A549 (cell line): ENCODE data around the gene MOB2.

Experiments
- CEBPB ChIP-seq, 2 experiments: fragments of >200 bp in 1 of 2; sonication (Bioruptor Twin) in 1 of 2; formaldehyde crosslinking in 1 of 2; IDR thresholded peaks; 2 replicates each; pipeline ENCODE4 v1.6.1; 2012 to 2016
- FOXS1 ChIP-seq: fragments of 250-450 bp; sonication (Bioruptor Pico); IDR thresholded peaks from 2 replicates; pipeline ENCODE4 v1.5.0; 2020; ENCODE audit warnings: mild to moderate bottlenecking, moderate library complexity
- MAFK ChIP-seq: fragments of 450-650 bp; IDR thresholded peaks from 2 replicates; pipeline ENCODE4 v1.6.1; 2014; ENCODE audit not compliant: partially characterized antibody
- RAD21 ChIP-seq, 2 experiments: fragments of >200 bp in 1 of 2; sonication (Bioruptor Twin) in 1 of 2; formaldehyde crosslinking in 1 of 2; IDR thresholded peaks in 1 of 2; conservative IDR thresholded peaks in 1 of 2; 2 replicates in 1 of 2; 3 replicates in 1 of 2; pipeline ENCODE4 v1.6.1; 2012 to 2018; ENCODE audit warnings: inconsistent platforms in 1 of 2
- RARB ChIP-seq: fragments of 250-450 bp; sonication (Bioruptor Pico); IDR thresholded peaks from 2 replicates; pipeline ENCODE4 v1.8.0; 2021; ENCODE audit warnings: mild to moderate bottlenecking, moderate library complexity
- USF2 ChIP-seq: fragments of 450-650 bp; IDR thresholded peaks from 2 replicates; pipeline ENCODE4 v1.6.1; 2014; ENCODE audit warnings: antibody characterized with exemption
- ZFP36 ChIP-seq: fragments of 450-650 bp; IDR thresholded peaks from 2 replicates; pipeline ENCODE4 v1.6.1; 2014; ENCODE audit warnings: borderline replicate concordance; ENCODE audit not compliant: partially characterized antibody
- TF ChIP-seq, protein P1 (sequence below): fragments of 150-350 bp; IDR thresholded peaks from 2 replicates; pipeline ENCODE4 v1.6.1; 2014; ENCODE audit warnings: low read depth, mild to moderate bottlenecking, low read length
- TF ChIP-seq, protein P2 (sequence below): fragments of >200 bp; sonication (Bioruptor Twin); formaldehyde crosslinking; IDR thresholded peaks from 3 replicates; pipeline ENCODE4 v1.5.1; 2016

GRCh38 chr11:1498262-1498661 lies 11.7 kb upstream of the MOB2 start:
- TF ChIP-seq, protein P1, sequence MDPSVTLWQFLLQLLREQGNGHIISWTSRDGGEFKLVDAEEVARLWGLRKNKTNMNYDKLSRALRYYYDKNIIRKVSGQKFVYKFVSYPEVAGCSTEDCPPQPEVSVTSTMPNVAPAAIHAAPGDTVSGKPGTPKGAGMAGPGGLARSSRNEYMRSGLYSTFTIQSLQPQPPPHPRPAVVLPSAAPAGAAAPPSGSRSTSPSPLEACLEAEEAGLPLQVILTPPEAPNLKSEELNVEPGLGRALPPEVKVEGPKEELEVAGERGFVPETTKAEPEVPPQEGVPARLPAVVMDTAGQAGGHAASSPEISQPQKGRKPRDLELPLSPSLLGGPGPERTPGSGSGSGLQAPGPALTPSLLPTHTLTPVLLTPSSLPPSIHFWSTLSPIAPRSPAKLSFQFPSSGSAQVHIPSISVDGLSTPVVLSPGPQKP, result no peak
- TF ChIP-seq USF2 (no peak), MAFK (no peak), RAD21 (conservative IDR thresholded peaks at IDR 0.05 in 1 of 2, IDR thresholded peaks at IDR 0.05 in 1 of 2) (no peak), RARB (no peak), CEBPB (IDR thresholded peaks at IDR 0.05) (no peak), FOXS1 (CRISPR knock-in tag) (no peak), ZFP36 (no peak)
- TF ChIP-seq, protein P2, sequence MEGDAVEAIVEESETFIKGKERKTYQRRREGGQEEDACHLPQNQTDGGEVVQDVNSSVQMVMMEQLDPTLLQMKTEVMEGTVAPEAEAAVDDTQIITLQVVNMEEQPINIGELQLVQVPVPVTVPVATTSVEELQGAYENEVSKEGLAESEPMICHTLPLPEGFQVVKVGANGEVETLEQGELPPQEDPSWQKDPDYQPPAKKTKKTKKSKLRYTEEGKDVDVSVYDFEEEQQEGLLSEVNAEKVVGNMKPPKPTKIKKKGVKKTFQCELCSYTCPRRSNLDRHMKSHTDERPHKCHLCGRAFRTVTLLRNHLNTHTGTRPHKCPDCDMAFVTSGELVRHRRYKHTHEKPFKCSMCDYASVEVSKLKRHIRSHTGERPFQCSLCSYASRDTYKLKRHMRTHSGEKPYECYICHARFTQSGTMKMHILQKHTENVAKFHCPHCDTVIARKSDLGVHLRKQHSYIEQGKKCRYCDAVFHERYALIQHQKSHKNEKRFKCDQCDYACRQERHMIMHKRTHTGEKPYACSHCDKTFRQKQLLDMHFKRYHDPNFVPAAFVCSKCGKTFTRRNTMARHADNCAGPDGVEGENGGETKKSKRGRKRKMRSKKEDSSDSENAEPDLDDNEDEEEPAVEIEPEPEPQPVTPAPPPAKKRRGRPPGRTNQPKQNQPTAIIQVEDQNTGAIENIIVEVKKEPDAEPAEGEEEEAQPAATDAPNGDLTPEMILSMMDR, result no peak
